KMS-11 (cell line): ENCODE data around the gene B3GAT1.

Experiments used
- H2AFZ ChIP-seq: fragments of 200-600 bp; sonication (generic); 2 replicates; pipeline ENCODE4 v1.6.1; 2016; ENCODE audit warnings: antibody characterized with exemption, mixed run types, low read depth
- H3K27ac ChIP-seq: fragments of 200-600 bp; sonication (generic); 2 replicates; pipeline ENCODE4 v1.6.1; 2016; ENCODE audit warnings: mild to moderate bottlenecking, mixed run types
- H3K27me3 ChIP-seq: fragments of 200-600 bp; sonication (generic); 2 replicates; pipeline ENCODE4 v1.6.1; 2017; ENCODE audit warnings: mild to moderate bottlenecking, low read depth, mixed run types, moderate library complexity; ENCODE audit not compliant: insufficient read depth
- H3K36me3 ChIP-seq: fragments of 200-600 bp; sonication (generic); 2 replicates; pipeline ENCODE4 v1.6.1; 2017; ENCODE audit warnings: mild to moderate bottlenecking, mixed run types; ENCODE audit not compliant: insufficient read depth
- H3K4me1 ChIP-seq: fragments of 200-600 bp; sonication (generic); 2 replicates; pipeline ENCODE4 v1.6.1; 2016; ENCODE audit warnings: mild to moderate bottlenecking, low read depth, mixed run types; ENCODE audit not compliant: poor library complexity, severe bottlenecking
- H3K4me2 ChIP-seq: fragments of 200-600 bp; sonication (generic); 2 replicates; pipeline ENCODE4 v1.7.0; 2016; ENCODE audit warnings: mild to moderate bottlenecking, mixed run types
- H3K4me3 ChIP-seq: fragments of 200-600 bp; sonication (generic); IDR thresholded peaks from 2 replicates; pipeline ENCODE4 v1.6.1; 2017; ENCODE audit warnings: low read depth, low read length, mixed read lengths; ENCODE audit not compliant: insufficient read depth
- H3K79me2 ChIP-seq: fragments of 200-600 bp; sonication (generic); 2 replicates; pipeline ENCODE4 v1.6.1; 2016; ENCODE audit warnings: low read depth, mixed run types; ENCODE audit not compliant: insufficient read depth
- H3K9ac ChIP-seq: fragments of 200-600 bp; sonication (generic); 2 replicates; pipeline ENCODE4 v1.6.1; 2016; ENCODE audit warnings: mild to moderate bottlenecking, mixed run types
- H4K20me1 ChIP-seq: fragments of 200-600 bp; sonication (generic); 2 replicates; pipeline ENCODE4 v1.6.1; 2016; ENCODE audit warnings: mild to moderate bottlenecking, mixed run types; ENCODE audit not compliant: insufficient read depth
- CTCF ChIP-seq: fragments of 200-600 bp; sonication (generic); conservative IDR thresholded peaks from 2 replicates; pipeline ENCODE4 v1.6.1; 2017; ENCODE audit warnings: low read depth, mild to moderate bottlenecking, antibody characterized with exemption, low read length, moderate library complexity, mixed read lengths

The B3GAT1 gene

GRCh38 chr11:134398079-134398444 is 14.0 kb downstream of the B3GAT1 start:
- Histone ChIP-seq H3K36me3 (no peaks in the 10 kb centered on the region), H3K4me2 (no peak overlapping the region), H3K27ac (no peak overlapping the region), H3K4me3 (no peak overlapping the region), H3K27me3 (no peaks in the 10 kb centered on the region), H4K20me1 (no peaks in the 10 kb centered on the region), H3K4me1 (no peaks in the 10 kb centered on the region), H3K79me2 (no peaks in the 10 kb centered on the region), H3K9ac (no peak overlapping the region), H2AFZ (no peak overlapping the region)
- no peak for TF ChIP-seq CTCF

GRCh38 chr11:134397304-134398078 is 14.6 kb downstream of the B3GAT1 start:
- H3K9ac ChIP-seq = no peak overlapping the region
- no peaks in the 10 kb centered on the region for H4K20me1 ChIP-seq
- H3K27ac ChIP-seq = no peak overlapping the region
- no peaks in the 10 kb centered on the region for H3K4me1 ChIP-seq
- no peaks in the 10 kb centered on the region for H3K27me3 ChIP-seq
- H3K36me3 ChIP-seq = no peaks in the 10 kb centered on the region
- TF ChIP-seq CTCF = no peak
- H3K4me2 ChIP-seq = no peak overlapping the region
- no peaks in the 10 kb centered on the region for H3K79me2 ChIP-seq
- no peak overlapping the region for H3K4me3 ChIP-seq
- H2AFZ ChIP-seq = no peak overlapping the region

- TF ChIP-seq CTCF = no peak
- H3K9ac ChIP-seq = no peak overlapping the region
- no peaks in the 10 kb centered on the region for H3K36me3 ChIP-seq
- H3K79me2 ChIP-seq = no peaks in the 10 kb centered on the region
- H3K4me3 ChIP-seq = no peak overlapping the region
- H3K27me3 ChIP-seq = no peaks in the 10 kb centered on the region
- no peak overlapping the region for H2AFZ ChIP-seq
- no peak overlapping the region for H3K27ac ChIP-seq
- no peak overlapping the region for H3K4me2 ChIP-seq
- H4K20me1 ChIP-seq = no peaks in the 10 kb centered on the region
- H3K4me1 ChIP-seq = no peaks in the 10 kb centered on the region
These were observed 17.0 kb downstream of the B3GAT1 start for GRCh38 chr11:134395002-134395401.

DNA sequence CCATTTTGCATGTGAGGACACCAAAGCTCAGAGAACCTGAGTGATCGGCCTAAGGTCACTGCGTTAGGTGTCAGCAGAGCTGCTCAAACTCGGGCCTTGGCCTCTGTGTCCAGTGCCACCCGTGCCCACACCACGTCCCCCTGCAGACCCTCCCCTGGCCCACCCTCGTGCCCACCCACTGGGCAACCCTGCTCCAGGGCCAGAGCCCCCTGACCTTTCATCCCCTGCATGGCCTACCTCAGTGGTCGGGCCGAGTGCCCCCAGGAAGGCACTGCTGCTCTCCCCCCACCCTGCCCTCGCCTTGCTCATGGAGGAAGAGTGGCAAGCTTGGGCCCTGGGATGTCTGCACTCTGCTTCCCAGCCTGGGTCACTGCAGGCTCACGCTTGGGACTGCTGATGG is 17.7 kb downstream of the B3GAT1 start:
- Histone ChIP-seq H2AFZ (no peak overlapping the region), H3K4me3 (no peak overlapping the region), H3K79me2 (no peaks in the 10 kb centered on the region), H3K4me2 (no peak overlapping the region), H3K27me3 (no peaks in the 10 kb centered on the region), H3K4me1 (no peaks in the 10 kb centered on the region), H3K36me3 (no peaks in the 10 kb centered on the region), H3K27ac (no peak overlapping the region), H3K9ac (no peak overlapping the region), H4K20me1 (no peaks in the 10 kb centered on the region)
- TF ChIP-seq CTCF = no peak
